Erythroblast (primary cell): ENCODE measurements around the gene CYREN.

Experiments
- GATA1 ChIP-seq: IDR thresholded peaks from 2 replicates; pipeline ENCODE4 v1.6.1; 2011; ENCODE audit warnings: low read depth, mild to moderate bottlenecking, control low read depth, low read length, moderate library complexity
- POLR2A ChIP-seq: IDR thresholded peaks from 2 replicates; pipeline ENCODE4 v1.6.1; 2011; ENCODE audit warnings: mild to moderate bottlenecking, low read length

GRCh38 chr7:135188298-135188984 lies 17.9 kb upstream of the CYREN start:
- no peak for TF ChIP-seq POLR2A
- TF ChIP-seq GATA1: no peak
